H9 (cell line): ENCODE results near the gene CERKL. TPM values are rescaled to one million over a fixed set of nuclear protein-coding genes. Genes with fewer than 3 reads are reported as not detected.

Experiments
- DNase-seq: peaks from one replicate; pipeline ENCODE4 v3.0.0-alpha.2; 2017
- H2AFZ ChIP-seq: one replicate; pipeline ENCODE4 v1.6.1; 2013; ENCODE audit warnings: mild to moderate bottlenecking, low read length, control low read depth, moderate library complexity
- H2AK5ac ChIP-seq: 2 replicates; pipeline ENCODE4 v1.6.1; 2013; ENCODE audit warnings: low read length, control low read depth, mixed read lengths; ENCODE audit not compliant: insufficient read length
- H2BK120ac ChIP-seq: one replicate; pipeline ENCODE4 v1.6.1; 2013; ENCODE audit warnings: low read depth, mild to moderate bottlenecking, low read length, control low read depth, inconsistent platforms; ENCODE audit not compliant: poor library complexity, severe bottlenecking
- H2BK12ac ChIP-seq: 2 replicates; pipeline ENCODE4 v1.6.1; 2013; ENCODE audit warnings: low read length, control low read depth, mixed read lengths, low read depth; ENCODE audit not compliant: insufficient read length
- H2BK15ac ChIP-seq: 2 replicates; pipeline ENCODE4 v1.6.1; 2013; ENCODE audit warnings: low read depth, low read length, control low read depth
- H2BK20ac ChIP-seq: one replicate; pipeline ENCODE4 v1.6.1; 2013; ENCODE audit warnings: low read depth, mild to moderate bottlenecking, low read length, control low read depth, inconsistent platforms; ENCODE audit not compliant: poor library complexity, severe bottlenecking
- H2BK5ac ChIP-seq: 2 replicates; pipeline ENCODE4 v1.6.1; 2013; ENCODE audit warnings: low read length, control low read depth, mixed read lengths; ENCODE audit not compliant: insufficient read length
- H3K14ac ChIP-seq: 2 replicates; pipeline ENCODE4 v1.6.1; 2013; ENCODE audit warnings: low read length, control low read depth; ENCODE audit not compliant: insufficient read depth
- H3K18ac ChIP-seq: 2 replicates; pipeline ENCODE4 v1.6.1; 2013; ENCODE audit warnings: low read depth, mild to moderate bottlenecking, mixed read lengths, low read length, control low read depth; ENCODE audit not compliant: insufficient read length
- H3K23ac ChIP-seq: 2 replicates; pipeline ENCODE4 v1.6.1; 2013; ENCODE audit warnings: low read length, control low read depth, mixed read lengths, low read depth; ENCODE audit not compliant: insufficient read length
- H3K23me2 ChIP-seq: 2 replicates; pipeline ENCODE4 v1.6.1; 2013; ENCODE audit warnings: low read depth, mild to moderate bottlenecking, mixed read lengths, low read length, control low read depth; ENCODE audit not compliant: insufficient read length, poor library complexity, severe bottlenecking
- H3K27ac ChIP-seq: 2 replicates; pipeline ENCODE4 v1.5.1; 2013; ENCODE audit warnings: low read length, control low read depth, mixed read lengths, low read depth; ENCODE audit not compliant: insufficient read length
- H3K27me3 ChIP-seq: 2 replicates; pipeline ENCODE4 v1.6.1; 2013; ENCODE audit warnings: low read length, control low read depth, inconsistent platforms; ENCODE audit not compliant: insufficient read depth
- H3K4ac ChIP-seq: 2 replicates; pipeline ENCODE4 v1.6.1; 2013; ENCODE audit warnings: low read depth, mild to moderate bottlenecking, control low read depth, inconsistent platforms, low read length, moderate library complexity
- H3K4me1 ChIP-seq: 2 replicates; pipeline ENCODE4 v1.6.1; 2013; ENCODE audit warnings: low read length, control low read depth, inconsistent platforms; ENCODE audit not compliant: insufficient read depth
- H3K4me2 ChIP-seq: 2 replicates; pipeline ENCODE4 v1.6.1; 2013; ENCODE audit warnings: low read length, control low read depth, mixed read lengths; ENCODE audit not compliant: insufficient read length, insufficient read depth
- H3K56ac ChIP-seq: 2 replicates; pipeline ENCODE4 v1.6.1; 2013; ENCODE audit warnings: low read depth, mild to moderate bottlenecking, mixed read lengths, low read length, control low read depth; ENCODE audit not compliant: insufficient read length
- H3K79me1 ChIP-seq: 2 replicates; pipeline ENCODE4 v1.6.1; 2013; ENCODE audit warnings: low read depth, mild to moderate bottlenecking, moderate library complexity, low read length, control low read depth, inconsistent platforms; ENCODE audit not compliant: insufficient read depth, poor library complexity, severe bottlenecking
- H3K79me2 ChIP-seq: 2 replicates; pipeline ENCODE4 v1.6.1; 2013; ENCODE audit warnings: low read length, control low read depth, inconsistent platforms; ENCODE audit not compliant: insufficient read depth
- H3K9ac ChIP-seq: 2 replicates; pipeline ENCODE4 v1.6.1; 2013; ENCODE audit warnings: low read length, control low read depth, mixed read lengths; ENCODE audit not compliant: insufficient read length; ENCODE audit errors: extremely low read depth
- H3K9me3 ChIP-seq: one replicate; pipeline ENCODE4 v1.6.1; 2013; ENCODE audit warnings: low read depth, low read length, inconsistent platforms; ENCODE audit not compliant: control insufficient read depth
- H3T11ph ChIP-seq: one replicate; pipeline ENCODE4 v1.6.1; 2013; ENCODE audit warnings: mild to moderate bottlenecking, low read length, control low read depth, inconsistent platforms
- H4K20me1 ChIP-seq: one replicate; pipeline ENCODE4 v1.6.1; 2013; ENCODE audit not compliant: control insufficient read depth, insufficient read length, insufficient read depth
- H4K5ac ChIP-seq: 2 replicates; pipeline ENCODE4 v1.6.1; 2013; ENCODE audit warnings: low read depth, mild to moderate bottlenecking, mixed read lengths, low read length, control low read depth; ENCODE audit not compliant: insufficient read length
- H4K8ac ChIP-seq: replicated peaks from 2 replicates; pipeline ENCODE4 v1.6.1; 2013; ENCODE audit warnings: low read length, control low read depth, mixed read lengths, low read depth; ENCODE audit not compliant: insufficient read length
- H4K91ac ChIP-seq: 2 replicates; pipeline ENCODE4 v1.6.1; 2013; ENCODE audit warnings: low read depth, mild to moderate bottlenecking, moderate library complexity, mixed read lengths, low read length, control low read depth; ENCODE audit not compliant: insufficient read length
- H3K27ac Mint-ChIP-seq, 3 experiments: 2 replicates in 2 of 3; 3 replicates in 1 of 3; pipeline ENCODE4 v1.8.0; 2020 to 2021; ENCODE audit warnings: mixed read lengths in 3 of 3, mild to moderate bottlenecking in 1 of 3, moderate library complexity in 1 of 3
- H3K27me3 Mint-ChIP-seq: 2 replicates; pipeline ENCODE4 v1.8.0; 2021; ENCODE audit warnings: low read depth, mild to moderate bottlenecking, moderate library complexity, mixed read lengths
- H3K36me3 Mint-ChIP-seq, 3 experiments: 2 replicates in 2 of 3; 3 replicates in 1 of 3; pipeline ENCODE4 v1.8.0; 2020 to 2021; ENCODE audit warnings: low read depth in 3 of 3, mixed read lengths in 3 of 3; ENCODE audit not compliant: insufficient read depth in 1 of 3
- H3K4me1 Mint-ChIP-seq, 2 experiments: 2 replicates each; pipeline ENCODE4 v1.8.0; 2020; ENCODE audit warnings: mixed read lengths in 2 of 2
- H3K4me3 Mint-ChIP-seq, 2 experiments: 2 replicates in 1 of 2; 3 replicates in 1 of 2; pipeline ENCODE4 v1.8.0; 2020 to 2021; ENCODE audit warnings: mild to moderate bottlenecking in 2 of 2, mixed read lengths in 2 of 2, moderate library complexity in 1 of 2
- H3K9me3 Mint-ChIP-seq, 2 experiments: 2 replicates in 1 of 2; 3 replicates in 1 of 2; pipeline ENCODE4 v1.8.0; 2020; ENCODE audit warnings: mild to moderate bottlenecking in 2 of 2, mixed read lengths in 2 of 2, moderate library complexity in 1 of 2
- CTCF ChIP-seq: fragments of 200-600 bp; sonication (generic); conservative IDR thresholded peaks from 3 replicates; pipeline ENCODE4 v1.8.0; 2021; ENCODE audit warnings: antibody characterized with exemption, mild to moderate bottlenecking
- WGBS: extraction: QIAGEN DNeasy Blood & Tissue Kit; methylation state at CpG from one replicate; pipeline ENCODE4 v1.1.7; 2013; ENCODE audit warnings: missing lambda C conversion rate, low lambda C conversion rate, mixed read lengths; ENCODE audit not compliant: insufficient read length; ENCODE audit errors: extremely low coverage; 5-methylcytosine and 5-hydroxymethylcytosine counted together
- total RNA-seq: library from RNA; stranded (reverse); gene quantifications from 2 replicates; pipeline ENCODE4 v1.2.1, GENCODE V29; 2021

Gene CERKL
- total RNA-seq, 1 experiment from 2014 or later: not detected

- Mint-ChIP-seq H3K27me3 (peaks cover 49% of the 10 kb centered on the region), H3K9me3 (peaks cover 13% of the 10 kb centered on the region in 2 experiments), H3K4me1 (no peaks in the 10 kb centered on the region), H3K27ac (no peak overlapping the region), H3K4me3 (no peak overlapping the region), H3K36me3 (peaks cover 2 to 10% (median 8%) of the 10 kb centered on the region in 3 experiments)
- no peak overlapping the region for H3K9ac ChIP-seq
- H3K4me2 ChIP-seq: no peak overlapping the region
- H3K9me3 ChIP-seq: no peaks in the 10 kb centered on the region
- no peak overlapping the region for H4K5ac ChIP-seq
- no peaks in the 10 kb centered on the region for H3K27me3 ChIP-seq
- DNase-seq: no peak
- H3K4me1 ChIP-seq: no peaks in the 10 kb centered on the region
- H3K79me1 ChIP-seq: no peaks in the 10 kb centered on the region
- H2BK12ac ChIP-seq: no peak overlapping the region
- H4K20me1 ChIP-seq: no peaks in the 10 kb centered on the region
- H4K91ac ChIP-seq: no peak overlapping the region
- no peak overlapping the region for H4K8ac ChIP-seq
- no peak for TF ChIP-seq CTCF
- no peak overlapping the region for H3K56ac ChIP-seq
- H3K79me2 ChIP-seq: no peaks in the 10 kb centered on the region
- no peak overlapping the region for H2BK120ac ChIP-seq
- no peak overlapping the region for H3K14ac ChIP-seq
- H3K18ac ChIP-seq: no peak overlapping the region
- no peak overlapping the region for H2AFZ ChIP-seq
- no peak overlapping the region for H3T11ph ChIP-seq
- no peak overlapping the region for H2BK5ac ChIP-seq
- no peak overlapping the region for H2BK15ac ChIP-seq
- H3K4ac ChIP-seq: no peak overlapping the region
- no peak overlapping the region for H2BK20ac ChIP-seq
- WGBS: no CpG with 5 or more reads among the region's 1 CpG
- H2AK5ac ChIP-seq: no peak overlapping the region
- H3K23ac ChIP-seq: no peak overlapping the region
- no peaks in the 10 kb centered on the region for H3K23me2 ChIP-seq
- no peak overlapping the region for H3K27ac ChIP-seq
These were observed 41.3 kb upstream of the CERKL start for GRCh38 chr2:181698223-181698622.
